Tibial artery (tissue), 4 donors: ENCODE data around the gene AGRN.

Experiments used
- DNase-seq, 2 donors: peaks; one replicate each; pipeline ENCODE4 v3.0.0-alpha.2; 2019
- H3K27ac ChIP-seq, 2 donors: fragments of 200-600 bp; sonication (generic) in 1 of 2; 1 replicate in 1 of 2; 2 replicates in 1 of 2; pipeline ENCODE4 v1.5.1; 2018 to 2019; ENCODE audit warnings: mild to moderate bottlenecking in 1 of 2
- H3K27me3 ChIP-seq, 2 donors: fragments of 200-600 bp; sonication (generic) in 1 of 2; one replicate each; pipeline versions ENCODE4 v1.5.1 to v1.6.0; 2016 to 2019
- H3K36me3 ChIP-seq, 3 donors: fragments of 200-600 bp; sonication (generic) in 2 of 3; one replicate each; pipeline ENCODE4 v1.5.1; 2016 to 2019; ENCODE audit warnings: mild to moderate bottlenecking in 2 of 3
- H3K4me1 ChIP-seq, 4 donors: fragments of 200-600 bp; sonication (generic) in 2 of 4; 1 replicate in 3 of 4; 2 replicates in 1 of 4; pipeline ENCODE4 v1.5.1; 2016 to 2019
- H3K4me3 ChIP-seq, 2 donors: fragments of 200-600 bp; sonication (generic) in 1 of 2; 1 replicate in 1 of 2; 2 replicates in 1 of 2; pipeline ENCODE4 v1.5.1; 2018 to 2019; ENCODE audit warnings: mild to moderate bottlenecking in 2 of 2
- H3K9me3 ChIP-seq, 3 donors: fragments of 200-600 bp; sonication (generic) in 1 of 3; one replicate each; pipeline ENCODE4 v1.5.1; 2016 to 2019
- intact Hi-C: fragments of 100-400 bp; cut with DNase I; formaldehyde crosslinking; loops from one replicate; pipeline ENCODE4 v1.15.0; 2023; ENCODE audit warnings: low total_unique reads
- TF ChIP-seq, protein P1 (sequence below), 2 experiments: fragments of 200-600 bp in 1 of 2; fragments of 450-650 bp in 1 of 2; IDR thresholded peaks; one replicate each; pipeline ENCODE4 v1.5.1; 2017 to 2019; ENCODE audit warnings: antibody characterized with exemption in 2 of 2, mild to moderate bottlenecking in 1 of 2, moderate library complexity in 1 of 2

Gene AGRN

DNA sequence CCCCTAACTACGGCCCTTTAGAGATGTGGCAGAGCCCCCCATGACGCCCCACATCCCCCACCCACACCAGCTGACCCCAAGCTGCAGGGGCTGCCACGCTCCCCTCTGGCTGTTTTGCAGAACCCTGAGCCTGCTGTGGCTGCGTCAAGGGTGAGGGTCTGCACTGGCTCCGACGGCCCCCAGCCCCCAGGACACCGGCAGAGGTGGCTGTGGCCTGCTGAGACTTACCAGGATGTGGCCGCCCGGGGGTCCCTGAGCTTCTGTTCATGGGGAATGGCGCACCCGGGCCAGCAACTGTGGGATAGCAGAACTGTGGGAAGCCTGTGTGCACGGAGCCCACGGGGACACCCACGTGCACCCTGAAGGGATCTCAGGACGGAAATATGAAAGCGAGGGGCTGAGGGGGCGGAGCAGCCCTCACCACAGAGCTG lies 67.0 kb downstream of the AGRN start:
- Histone ChIP-seq H3K4me3 (no peak overlapping the region), H3K27ac (no peak overlapping the region), H3K4me1 (no peaks in the 10 kb centered on the region), H3K36me3 (peaks cover 0 to 58% (median 0%) of the 10 kb centered on the region in 3 donors), H3K27me3 (no peaks in the 10 kb centered on the region), H3K9me3 (no peaks in the 10 kb centered on the region)
- peak; percentile 4 to 59 for DNase-seq
- TF ChIP-seq, protein P1, sequence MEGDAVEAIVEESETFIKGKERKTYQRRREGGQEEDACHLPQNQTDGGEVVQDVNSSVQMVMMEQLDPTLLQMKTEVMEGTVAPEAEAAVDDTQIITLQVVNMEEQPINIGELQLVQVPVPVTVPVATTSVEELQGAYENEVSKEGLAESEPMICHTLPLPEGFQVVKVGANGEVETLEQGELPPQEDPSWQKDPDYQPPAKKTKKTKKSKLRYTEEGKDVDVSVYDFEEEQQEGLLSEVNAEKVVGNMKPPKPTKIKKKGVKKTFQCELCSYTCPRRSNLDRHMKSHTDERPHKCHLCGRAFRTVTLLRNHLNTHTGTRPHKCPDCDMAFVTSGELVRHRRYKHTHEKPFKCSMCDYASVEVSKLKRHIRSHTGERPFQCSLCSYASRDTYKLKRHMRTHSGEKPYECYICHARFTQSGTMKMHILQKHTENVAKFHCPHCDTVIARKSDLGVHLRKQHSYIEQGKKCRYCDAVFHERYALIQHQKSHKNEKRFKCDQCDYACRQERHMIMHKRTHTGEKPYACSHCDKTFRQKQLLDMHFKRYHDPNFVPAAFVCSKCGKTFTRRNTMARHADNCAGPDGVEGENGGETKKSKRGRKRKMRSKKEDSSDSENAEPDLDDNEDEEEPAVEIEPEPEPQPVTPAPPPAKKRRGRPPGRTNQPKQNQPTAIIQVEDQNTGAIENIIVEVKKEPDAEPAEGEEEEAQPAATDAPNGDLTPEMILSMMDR (IDR thresholded peaks at IDR 0.05): no peak
- intact Hi-C loops: no loop called here

DNA sequence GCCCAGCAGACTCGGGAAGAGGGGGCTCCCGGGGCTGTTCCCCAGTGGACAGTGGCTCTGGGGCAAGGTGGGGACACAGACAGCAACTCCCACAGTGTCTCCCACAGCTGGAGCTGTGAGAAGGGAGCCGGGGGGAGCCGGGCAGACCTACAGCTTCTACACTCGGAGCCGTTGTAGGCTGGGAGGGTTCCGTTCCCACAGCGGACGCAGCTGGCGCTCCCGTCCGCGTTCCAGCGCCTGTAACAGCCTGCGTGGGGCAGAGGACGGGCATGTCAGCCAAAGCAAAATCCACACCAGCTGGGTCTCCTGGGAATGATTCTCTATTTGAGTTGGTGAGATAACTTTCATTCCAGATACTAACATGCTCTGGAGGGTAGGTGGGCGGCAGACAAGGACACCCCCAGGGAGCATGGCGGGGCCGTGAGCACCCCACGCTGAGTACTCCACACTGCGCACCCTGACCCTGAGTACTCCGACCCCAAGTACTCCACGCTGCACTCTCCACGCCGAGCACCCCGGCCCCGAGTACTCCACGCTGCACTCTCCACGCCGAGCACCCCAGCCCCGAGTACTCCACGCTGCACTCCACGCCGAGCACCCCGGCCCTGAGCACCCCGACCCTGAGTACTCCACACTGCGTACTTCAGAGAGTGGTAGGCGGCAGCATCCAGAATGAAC lies 67.6 kb downstream of the AGRN start:
- intact Hi-C loops: no loop called here
- Histone ChIP-seq H3K4me1 (no peaks in the 10 kb centered on the region), H3K9me3 (no peaks in the 10 kb centered on the region), H3K27ac (no peak overlapping the region), H3K36me3 (peaks cover 0 to 52% (median 0%) of the 10 kb centered on the region in 3 donors), H3K4me3 (no peak overlapping the region), H3K27me3 (no peaks in the 10 kb centered on the region)
- DNase-seq: peak; percentile 12 to 51
- TF ChIP-seq, protein P1 (IDR thresholded peaks at IDR 0.05): no peak

DNA sequence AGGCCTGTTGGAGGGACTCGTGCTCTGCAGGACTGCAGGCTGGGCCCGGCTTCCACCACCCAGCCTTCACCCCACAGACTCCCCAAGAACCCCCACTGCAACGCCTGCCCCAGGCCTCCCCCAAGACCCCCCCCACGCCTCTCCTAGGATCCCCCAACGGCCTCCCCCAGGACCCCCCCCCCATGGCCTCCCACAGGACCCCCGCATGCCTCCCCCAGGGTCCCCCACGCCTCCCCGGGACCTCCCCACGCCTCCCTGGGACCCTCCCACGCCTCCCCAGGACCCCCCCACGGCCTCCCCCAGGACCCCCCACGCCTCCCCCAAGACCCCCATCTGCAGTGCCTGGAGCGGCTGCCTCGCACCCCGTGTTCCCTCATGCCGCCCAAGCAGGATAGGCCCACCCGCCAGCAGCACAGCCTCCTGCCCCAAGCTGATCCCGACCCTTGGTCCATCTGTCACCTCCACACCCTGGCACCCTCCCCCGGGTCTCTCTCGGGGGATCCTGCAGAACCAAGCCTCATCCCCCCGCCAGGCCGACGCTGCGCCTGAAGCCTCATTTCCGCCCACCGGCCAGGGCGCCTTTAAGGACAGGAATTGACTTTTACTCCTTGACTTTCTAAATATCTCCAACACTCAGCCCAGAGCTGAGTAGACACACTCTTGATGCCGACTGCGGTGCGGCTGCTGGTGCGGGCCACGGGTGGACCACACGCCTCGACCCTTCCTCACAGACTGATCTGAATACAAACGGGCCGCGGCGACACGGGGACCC lies 68.3 kb downstream of the AGRN start:
- peak; percentile 10 to 64 for DNase-seq
- Histone ChIP-seq H3K36me3 (peaks cover 0 to 45% (median 0%) of the 10 kb centered on the region in 3 donors), H3K9me3 (no peaks in the 10 kb centered on the region), H3K4me1 (no peaks in the 10 kb centered on the region), H3K27ac (no peak overlapping the region), H3K4me3 (no peak overlapping the region), H3K27me3 (no peaks in the 10 kb centered on the region)
- intact Hi-C loops: no loop called here
- TF ChIP-seq, protein P1 (IDR thresholded peaks at IDR 0.05): no peak

DNA sequence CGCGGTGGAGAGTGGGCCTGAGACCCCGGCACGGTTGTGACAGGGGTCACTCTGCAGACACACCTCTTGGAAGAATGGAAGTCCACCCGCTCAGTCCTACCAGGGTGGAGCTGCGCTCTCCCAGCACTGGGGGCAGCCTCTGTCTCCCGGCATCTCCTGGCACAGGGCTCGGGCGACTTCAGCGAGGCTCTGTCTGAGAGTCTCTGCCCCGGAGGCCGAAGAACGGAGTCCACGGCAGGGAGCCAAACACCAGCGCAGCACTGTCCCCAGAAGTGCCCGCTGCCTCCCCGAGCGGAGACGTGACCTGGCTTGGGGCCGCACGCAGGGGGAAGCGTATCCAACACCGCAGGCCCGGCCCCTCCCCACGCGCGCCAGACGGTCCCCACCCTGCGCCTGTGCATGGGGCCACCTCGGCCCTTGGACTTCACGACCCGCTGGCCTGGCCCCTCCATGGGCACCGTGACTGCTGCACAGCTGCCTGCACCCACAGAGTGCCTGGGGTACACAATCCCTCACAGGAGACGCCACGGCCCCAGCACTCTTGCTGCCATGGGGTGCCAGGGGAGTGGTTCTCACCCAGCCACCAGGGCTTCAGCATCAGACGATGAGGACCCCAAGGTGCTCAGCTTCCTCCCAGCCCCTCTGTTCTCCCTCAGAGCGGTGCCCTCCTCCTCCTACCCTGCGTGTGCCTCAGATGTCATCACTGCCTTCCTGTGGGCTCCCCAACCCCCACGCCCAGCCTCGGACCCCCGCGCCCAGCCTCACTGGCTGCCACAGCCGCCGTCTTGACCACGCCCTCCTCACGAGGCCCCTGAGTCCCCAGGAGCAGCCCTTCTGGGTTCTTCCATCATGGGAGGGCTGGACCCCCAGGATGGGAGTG lies 69.1 kb downstream of the AGRN start:
- Histone ChIP-seq H3K4me3 (no peak overlapping the region), H3K27me3 (no peaks in the 10 kb centered on the region), H3K36me3 (peaks cover 0 to 37% (median 0%) of the 10 kb centered on the region in 3 donors), H3K9me3 (no peaks in the 10 kb centered on the region), H3K27ac (no peak overlapping the region), H3K4me1 (no peaks in the 10 kb centered on the region)
- peak; percentile 11 to 66 for DNase-seq
- intact Hi-C loops: no loop called here
- TF ChIP-seq, protein P1 (IDR thresholded peaks at IDR 0.05): no peak

DNA sequence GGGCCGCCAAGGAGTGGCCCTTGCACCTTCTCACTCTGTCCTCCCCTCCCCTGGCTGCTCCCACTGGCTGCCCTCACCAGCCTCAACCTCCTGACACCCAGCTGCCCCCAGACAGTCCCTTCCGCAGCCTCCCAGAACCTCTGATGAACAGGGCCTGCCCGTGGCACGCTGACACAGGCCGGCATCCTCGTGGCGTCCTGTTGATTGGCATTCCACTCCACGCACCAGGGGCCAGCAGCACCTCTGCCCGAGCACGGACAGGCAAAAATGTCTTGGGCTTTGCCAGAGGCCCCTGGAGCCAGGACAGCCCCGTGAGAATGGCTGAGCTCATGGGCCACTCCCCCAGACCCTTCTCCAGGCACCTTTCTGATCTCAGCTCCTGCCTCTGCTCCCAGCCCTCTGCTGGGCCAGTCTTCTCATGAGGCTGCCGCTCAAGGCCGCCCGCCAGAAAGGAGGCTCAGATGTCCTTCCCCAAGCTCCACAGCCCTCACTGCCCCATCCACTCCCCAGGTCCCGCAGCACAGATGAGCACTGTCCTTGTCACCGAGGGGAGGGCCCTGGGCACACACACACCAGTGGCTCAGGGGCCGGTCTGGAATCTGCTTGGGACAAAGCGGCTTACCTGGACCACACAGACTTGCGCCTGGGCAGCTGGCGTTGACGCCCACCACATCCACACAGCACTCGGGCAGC lies 70.0 kb downstream of the AGRN start:
- H3K36me3 ChIP-seq: peaks cover 0 to 28% (median 0%) of the 10 kb centered on the region in 3 donors
- H3K4me3 ChIP-seq: no peak overlapping the region
- H3K4me1 ChIP-seq: no peaks in the 10 kb centered on the region
- H3K9me3 ChIP-seq: no peaks in the 10 kb centered on the region
- H3K27me3 ChIP-seq: no peaks in the 10 kb centered on the region
- intact Hi-C loops: no loop called here
- no peak overlapping the region for H3K27ac ChIP-seq
- TF ChIP-seq, protein P1 (IDR thresholded peaks at IDR 0.05): no peak
- peak; percentile 13 to 62 for DNase-seq
